ENCODE data around the gene AXIN1.

The AXIN1 gene

DNA sequence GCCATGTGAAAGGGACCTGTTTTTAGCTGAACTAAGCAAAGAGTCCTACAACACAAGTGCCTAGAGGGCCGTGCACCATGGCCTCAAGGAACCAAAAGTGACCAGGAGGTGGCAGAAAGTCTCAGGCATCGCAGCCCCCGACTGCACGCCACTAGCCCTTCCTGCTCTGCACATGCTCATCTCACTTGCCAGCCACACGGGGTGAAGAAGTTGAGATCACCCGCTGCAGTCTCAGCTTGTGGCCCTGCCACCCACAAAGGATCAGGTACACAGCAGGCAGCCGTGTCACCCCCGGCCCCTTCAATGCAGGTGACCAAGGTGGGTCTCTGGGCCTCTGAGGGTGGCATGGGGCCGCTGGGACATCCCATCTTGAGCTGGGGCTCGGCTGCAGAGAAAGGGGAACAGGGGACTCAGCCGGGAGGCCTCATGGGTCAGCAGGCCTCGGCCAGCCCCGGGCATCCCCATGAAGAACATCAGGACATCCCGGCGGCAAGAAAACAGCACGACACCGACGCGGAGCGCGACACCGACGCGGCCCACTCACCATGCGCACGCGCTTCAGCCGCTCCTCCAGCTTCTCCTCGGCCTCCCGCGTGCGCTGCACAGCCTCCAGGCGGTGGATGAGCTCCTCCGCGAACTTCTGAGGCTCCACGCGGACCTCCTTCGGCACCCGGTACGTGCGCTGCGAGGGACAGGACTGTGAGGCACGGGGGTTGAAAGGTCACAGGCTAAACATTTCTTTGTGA lies 48.6 kb downstream of the AXIN1 start:
- DNase-seq (ENCODE audit: low read depth, low spot score) = no peak

DNA sequence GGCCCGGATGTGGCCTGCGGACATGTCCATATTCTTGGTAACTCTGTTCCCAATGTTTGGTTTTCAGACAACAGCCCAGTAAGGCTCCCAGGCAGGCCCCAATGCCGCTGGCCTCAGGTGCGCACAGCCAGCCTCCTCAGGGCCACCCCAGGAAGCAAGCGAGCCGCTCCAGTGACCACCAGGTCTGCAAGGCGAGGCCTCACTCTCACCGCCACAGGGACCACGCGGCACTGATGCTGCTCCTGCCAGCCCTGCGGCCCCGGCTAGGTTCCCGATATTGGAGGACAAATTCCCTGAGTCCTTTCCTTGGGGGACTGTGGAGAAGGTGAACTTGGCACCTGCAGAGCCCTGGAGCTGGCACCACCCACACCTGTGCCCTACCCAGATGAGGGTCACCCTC lies 50.6 kb downstream of the AXIN1 start:
- DNase-seq (ENCODE audit: low read depth, low spot score) = no peak

GRCh38 chr16:301235-301634 lies 51.3 kb downstream of the AXIN1 start:
- DNase-seq (ENCODE audit: low read depth, low spot score) = no peak

DNA sequence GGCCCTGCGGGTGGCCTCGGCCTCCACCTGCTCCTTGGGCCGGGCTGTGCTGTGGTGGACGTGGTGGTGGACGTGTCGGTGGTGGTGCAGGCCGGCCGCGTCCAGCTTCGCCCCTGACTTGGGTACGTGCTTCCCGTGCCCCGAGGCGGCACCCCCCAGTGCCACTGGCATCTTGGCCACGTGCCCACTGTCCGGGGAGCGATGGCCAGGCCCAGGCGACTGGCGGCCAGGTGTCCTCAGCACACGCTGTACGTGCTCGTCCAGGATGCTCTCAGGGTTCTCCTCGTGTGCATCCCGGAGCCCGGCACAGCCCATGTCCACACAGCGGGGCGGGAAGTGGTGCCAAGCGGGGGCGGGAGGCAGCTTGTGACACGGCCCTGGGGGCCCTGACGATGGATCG lies 54.7 kb downstream of the AXIN1 start:
- no peak for DNase-seq (ENCODE audit: low read depth, low spot score)

- DNase-seq (ENCODE audit: low read depth, low spot score) = no peak
Observed at GRCh38 chr16:296806-297510, 55.6 kb downstream of the AXIN1 start.

GRCh38 chr16:296276-296675 lies 56.2 kb downstream of the AXIN1 start:
- no peak for DNase-seq (ENCODE audit: low read depth, low spot score)

GRCh38 chr16:293043-293775 lies 59.3 kb downstream of the AXIN1 start:
- DNase-seq (ENCODE audit: low read depth, low spot score) = no peak

GRCh38 chr16:291539-291938 lies 61.0 kb downstream of the AXIN1 start:
- no peak for DNase-seq (ENCODE audit: low read depth, low spot score)

- DNase-seq (ENCODE audit: low read depth, low spot score) = no peak
Observed at GRCh38 chr16:290681-291405, 61.7 kb downstream of the AXIN1 start.

- DNase-seq (ENCODE audit: low read depth, low spot score) = no peak
Observed at GRCh38 chr16:290015-290680, 62.4 kb downstream of the AXIN1 start.

DNA sequence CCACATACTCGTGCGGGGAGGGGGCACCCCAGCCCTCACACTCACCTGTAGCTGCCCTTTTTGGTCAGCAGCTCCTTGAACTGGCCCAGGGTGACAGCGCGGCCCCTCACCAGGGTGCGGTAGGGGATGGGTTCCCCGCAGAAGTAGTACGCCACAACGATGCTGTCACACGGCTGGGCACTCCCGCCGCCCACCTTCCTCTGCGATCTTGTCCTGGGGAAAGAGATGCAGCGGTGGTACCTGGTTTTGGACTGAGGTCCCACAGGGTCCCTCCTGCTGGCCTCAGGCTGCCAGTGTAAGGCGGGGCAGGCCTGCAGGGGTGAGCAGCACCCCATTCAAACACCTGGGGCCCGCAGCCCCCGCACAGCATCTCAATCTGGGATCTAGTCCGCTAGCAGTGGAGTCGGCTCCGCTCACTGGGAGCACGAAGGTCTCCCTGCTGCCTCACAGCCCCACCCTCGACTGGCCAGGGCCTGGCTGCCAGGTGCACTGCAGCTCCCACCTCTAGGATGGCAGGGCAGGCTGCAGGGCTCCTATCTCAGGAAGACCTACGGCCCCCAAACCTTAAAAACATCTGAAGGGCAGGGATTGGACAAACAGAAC lies 63.0 kb downstream of the AXIN1 start:
- DNase-seq (ENCODE audit: low read depth, low spot score) = no peak

DNA sequence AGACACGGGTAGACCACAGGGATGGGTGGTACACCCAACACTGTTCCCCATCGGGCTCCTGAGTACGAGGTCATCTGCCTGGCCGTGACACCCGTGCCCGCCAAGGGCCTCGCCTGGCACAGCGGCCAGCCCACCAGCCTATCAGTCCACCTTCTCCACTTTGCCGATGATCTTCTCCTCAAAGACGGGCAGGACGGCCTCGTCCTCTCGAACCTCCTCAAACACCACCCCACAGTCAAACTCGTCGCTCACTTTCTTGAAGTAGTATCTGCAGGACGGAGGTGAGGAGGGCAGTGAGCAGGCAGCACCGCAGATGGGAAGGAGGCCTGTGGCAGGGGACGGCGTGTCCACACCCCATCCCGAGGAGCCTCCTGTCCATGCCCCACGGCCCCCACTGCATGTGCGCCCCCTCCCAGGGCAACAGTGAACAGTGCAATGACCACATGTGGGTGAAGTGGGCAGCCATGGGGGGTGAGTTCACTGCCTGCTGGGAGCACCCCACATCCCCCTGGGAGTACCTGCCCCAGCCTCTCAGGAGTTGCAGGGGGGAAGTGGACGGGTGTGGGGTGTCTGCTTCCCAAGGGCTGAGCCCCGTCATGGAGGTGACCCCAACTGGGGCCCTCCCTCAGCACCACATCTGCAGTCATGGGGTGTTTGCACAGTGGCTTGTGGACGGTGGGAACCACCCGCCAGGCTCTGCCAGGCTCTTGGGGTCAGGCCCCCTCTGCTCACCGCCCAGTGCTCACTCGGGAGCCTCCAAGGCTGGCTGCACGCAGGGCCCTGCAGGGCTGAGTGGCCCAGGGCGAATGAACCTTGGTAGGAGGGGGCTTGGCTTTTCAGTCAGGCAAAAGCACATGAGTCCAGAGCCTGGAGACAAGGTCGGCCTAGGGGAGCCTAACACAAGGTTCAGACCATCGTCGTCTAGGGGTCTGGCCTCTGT lies 64.3 kb downstream of the AXIN1 start:
- no peak for DNase-seq (ENCODE audit: low read depth, low spot score)

DNA sequence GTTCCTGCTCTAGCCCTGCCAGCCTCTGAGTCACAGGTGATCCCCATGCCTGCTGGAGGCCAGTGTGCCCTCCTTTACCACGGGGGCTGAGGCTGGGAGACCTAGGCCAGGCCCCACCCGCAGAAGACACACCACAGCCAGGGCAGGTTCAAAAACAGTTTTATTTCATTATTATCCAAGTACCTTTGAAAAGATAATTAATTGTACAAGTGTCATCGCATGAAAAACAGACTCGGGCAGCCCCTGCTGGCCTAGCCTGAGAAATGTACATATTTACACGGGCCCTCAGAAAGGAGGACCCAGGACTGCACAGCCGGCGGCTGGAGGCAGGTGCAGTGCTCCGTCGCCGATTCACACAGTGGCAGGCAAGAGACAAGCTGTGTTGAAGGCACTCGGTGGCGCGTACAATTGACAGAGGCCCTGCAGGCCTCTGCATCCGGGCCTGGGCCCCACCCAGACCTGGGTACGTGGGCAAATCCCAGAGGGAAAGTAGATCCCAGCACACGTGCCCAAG lies 65.2 kb downstream of the AXIN1 start:
- no peak for DNase-seq (ENCODE audit: low read depth, low spot score)

DNA sequence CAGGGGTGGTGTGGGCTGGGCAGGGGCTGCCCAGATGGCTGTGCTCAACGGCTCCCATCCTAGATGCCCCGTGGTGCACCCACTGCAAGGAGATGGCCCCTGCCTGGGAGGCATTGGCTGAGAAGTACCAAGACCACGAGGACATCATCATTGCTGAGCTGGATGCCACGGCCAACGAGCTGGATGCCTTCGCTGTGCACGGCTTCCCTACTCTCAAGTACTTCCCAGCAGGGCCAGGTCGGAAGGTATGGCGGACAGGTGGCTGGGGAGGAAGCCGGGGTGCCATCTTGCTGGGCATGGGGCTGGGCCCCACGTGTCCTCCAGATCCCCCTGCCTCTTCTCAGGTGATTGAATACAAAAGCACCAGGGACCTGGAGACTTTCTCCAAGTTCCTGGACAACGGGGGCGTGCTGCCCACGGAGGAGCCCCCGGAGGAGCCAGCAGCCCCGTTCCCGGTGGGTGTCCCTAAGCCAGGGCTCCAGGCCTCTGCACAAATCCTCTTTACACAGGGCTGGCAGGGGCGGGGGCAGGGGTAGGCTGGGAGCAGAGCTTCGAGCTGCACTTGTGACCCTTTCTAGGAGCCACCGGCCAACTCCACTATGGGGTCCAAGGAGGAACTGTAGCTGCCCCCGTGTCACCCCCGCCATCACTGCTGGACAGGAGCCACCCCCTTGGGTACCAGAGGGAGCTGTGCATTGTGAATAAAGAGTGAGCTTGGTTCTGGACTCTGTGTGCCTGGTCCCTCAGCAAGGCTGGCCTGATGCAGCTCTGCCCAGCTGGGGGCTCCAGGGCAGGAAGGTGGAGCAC lies 65.8 kb downstream of the AXIN1 start:
- no peak for DNase-seq (ENCODE audit: low read depth, low spot score)

- no peak for DNase-seq (ENCODE audit: low read depth, low spot score)
Observed at GRCh38 chr16:285146-286055, 67.1 kb downstream of the AXIN1 start.

DNA sequence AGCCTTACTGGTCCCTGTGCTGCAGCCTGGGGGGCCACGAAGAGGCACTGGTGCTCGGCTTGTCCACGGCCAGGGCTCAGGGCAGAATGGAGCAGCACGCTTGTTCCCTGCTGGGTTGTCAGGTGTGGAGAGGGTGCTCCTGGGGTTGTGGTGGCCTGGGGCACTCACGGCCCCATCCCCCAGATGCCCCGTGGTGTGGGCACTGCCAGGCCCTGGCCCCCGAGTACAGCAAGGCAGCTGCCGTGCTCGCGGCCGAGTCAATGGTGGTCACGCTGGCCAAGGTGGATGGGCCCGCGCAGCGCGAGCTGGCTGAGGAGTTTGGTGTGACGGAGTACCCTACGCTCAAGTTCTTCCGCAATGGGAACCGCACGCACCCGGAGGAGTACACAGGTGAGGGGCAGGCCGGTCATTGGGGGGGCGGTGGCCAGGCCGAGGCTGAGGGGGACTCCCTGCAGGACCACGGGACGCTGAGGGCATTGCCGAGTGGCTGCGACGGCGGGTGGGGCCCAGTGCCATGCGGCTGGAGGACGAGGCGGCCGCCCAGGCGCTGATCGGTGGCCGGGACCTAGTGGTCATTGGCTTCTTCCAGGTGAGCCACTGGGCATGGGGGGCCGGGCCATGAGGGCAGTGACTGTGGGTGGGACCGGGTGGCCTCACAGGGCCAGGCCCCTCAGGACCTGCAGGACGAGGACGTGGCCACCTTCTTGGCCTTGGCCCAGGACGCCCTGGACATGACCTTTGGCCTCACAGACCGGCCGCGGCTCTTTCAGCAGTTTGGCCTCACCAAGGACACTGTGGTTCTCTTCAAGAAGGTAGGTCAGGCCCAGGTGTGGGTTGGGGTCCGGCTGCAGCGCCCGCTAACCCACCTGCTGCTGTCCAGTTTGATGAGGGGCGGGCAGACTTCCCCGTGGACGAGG lies 68.1 kb downstream of the AXIN1 start:
- DNase-seq (ENCODE audit: low read depth, low spot score) = no peak

Data from activated naive CD8-positive, alpha-beta T cell treated with anti-CD3 and anti-CD28 coated beads, Interleukin-2, amount 50 U/mL, for 16 hours (primary cell).